ENCODE data around the gene HPD. TPM values are rescaled to one million over a fixed set of nuclear protein-coding genes. Genes with fewer than 3 reads are reported as not detected.

Gene HPD
- total RNA-seq, 1 experiment from 2014 or later = not detected

DNA sequence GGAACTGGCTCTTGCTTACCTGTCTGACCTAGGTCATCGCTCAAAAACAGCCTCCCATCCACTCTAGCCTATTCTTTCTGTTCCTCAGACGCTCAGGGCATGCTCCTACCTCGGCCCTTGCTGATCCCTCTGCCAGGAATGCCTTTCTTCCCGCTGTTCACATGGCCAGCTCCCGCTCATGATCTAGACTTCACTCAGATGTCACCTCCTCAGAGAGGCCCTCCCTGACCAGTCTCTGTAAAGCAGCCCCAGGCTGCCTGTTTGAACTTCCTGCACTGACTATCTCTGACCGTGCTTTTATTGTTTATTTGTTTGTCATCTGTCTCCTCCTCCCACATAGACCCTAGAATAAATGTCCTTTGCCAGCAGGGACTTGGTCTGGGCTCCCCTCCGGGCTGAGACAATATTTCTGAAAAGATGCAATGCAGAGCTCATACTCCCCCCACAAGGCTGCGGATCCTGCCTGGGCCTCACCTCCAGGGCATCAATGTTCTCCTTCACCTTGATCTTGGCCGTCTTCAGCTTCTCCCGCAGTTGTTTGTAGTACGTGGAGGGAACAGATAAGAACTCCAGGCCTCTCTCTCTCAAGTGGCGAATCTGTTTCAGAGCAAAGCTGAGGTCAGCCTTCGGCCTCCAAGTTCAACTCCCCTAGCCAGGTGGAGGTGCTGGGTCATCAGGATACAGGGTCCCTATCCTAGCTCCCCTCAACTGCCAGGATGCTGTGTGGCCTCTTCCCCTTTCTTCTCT, 15.2 kb downstream of the HPD start:
- no peak for ATAC-seq
- Histone ChIP-seq H3K4me2 (ENCODE audit: low read length) (no peak overlapping the region), H3K9me2 (replicated peaks; ENCODE audit: low read length) (no peaks in the 10 kb centered on the region), H3K4me1 (ENCODE audit: insufficient read depth, low read length) (0 out of 2 replicates have a peak, but pooled peaks cover 4% of the 10 kb centered on the region), H3K27ac (ENCODE audit: low read length) (no peak overlapping the region), H3K9ac (ENCODE audit: low read length) (no peak overlapping the region), H2AFZ (ENCODE audit: low read length) (no peak overlapping the region), H3K79me2 (ENCODE audit: low read length) (no peaks in the 10 kb centered on the region), H3K4me3 (ENCODE audit: low read length) (no peak overlapping the region), H3K9me3 (ENCODE audit: low read length) (no peaks in the 10 kb centered on the region), H3K27me3 (ENCODE audit: low read length) (no peaks in the 10 kb centered on the region), H3K36me3 (ENCODE audit: low read depth, low read length) (no peaks in the 10 kb centered on the region), H3F3A (ENCODE audit: low read length, unreplicated experiment) (no peaks in the 10 kb centered on the region), H4K20me1 (ENCODE audit: low read length) (no peaks in the 10 kb centered on the region)
- BruUV-seq (replicated peaks) = no TSS peak
- ChIA-PET CTCF (interaction anchor here (0.7 kb wide), 1 partner anchor 54 kb away, joined by 15 read pairs; no protein-coding TSS in a partner anchor), POLR2A (ENCODE audit: unreplicated experiment) (interaction anchor here (0.6 kb wide), 1 partner anchor 266 kb away, joined by 5 read pairs; no protein-coding TSS in a partner anchor)
- no peak for DNase-seq
- intact Hi-C loops (cut with micrococcal nuclease) = no loop called here
- TF ChIP-seq, protein P1, sequence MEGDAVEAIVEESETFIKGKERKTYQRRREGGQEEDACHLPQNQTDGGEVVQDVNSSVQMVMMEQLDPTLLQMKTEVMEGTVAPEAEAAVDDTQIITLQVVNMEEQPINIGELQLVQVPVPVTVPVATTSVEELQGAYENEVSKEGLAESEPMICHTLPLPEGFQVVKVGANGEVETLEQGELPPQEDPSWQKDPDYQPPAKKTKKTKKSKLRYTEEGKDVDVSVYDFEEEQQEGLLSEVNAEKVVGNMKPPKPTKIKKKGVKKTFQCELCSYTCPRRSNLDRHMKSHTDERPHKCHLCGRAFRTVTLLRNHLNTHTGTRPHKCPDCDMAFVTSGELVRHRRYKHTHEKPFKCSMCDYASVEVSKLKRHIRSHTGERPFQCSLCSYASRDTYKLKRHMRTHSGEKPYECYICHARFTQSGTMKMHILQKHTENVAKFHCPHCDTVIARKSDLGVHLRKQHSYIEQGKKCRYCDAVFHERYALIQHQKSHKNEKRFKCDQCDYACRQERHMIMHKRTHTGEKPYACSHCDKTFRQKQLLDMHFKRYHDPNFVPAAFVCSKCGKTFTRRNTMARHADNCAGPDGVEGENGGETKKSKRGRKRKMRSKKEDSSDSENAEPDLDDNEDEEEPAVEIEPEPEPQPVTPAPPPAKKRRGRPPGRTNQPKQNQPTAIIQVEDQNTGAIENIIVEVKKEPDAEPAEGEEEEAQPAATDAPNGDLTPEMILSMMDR (conservative IDR thresholded peaks at IDR 0.05; ENCODE audit: low read depth, low read length) = no peak
- TF ChIP-seq EZH2phosphoT487 (IDR thresholded peaks at IDR 0.05; ENCODE audit: borderline replicate concordance, low read length) = no peak
- TF ChIP-seq EZH2 (IDR thresholded peaks at IDR 0.05; ENCODE audit: low read length, unreplicated experiment) = no peak

DNA sequence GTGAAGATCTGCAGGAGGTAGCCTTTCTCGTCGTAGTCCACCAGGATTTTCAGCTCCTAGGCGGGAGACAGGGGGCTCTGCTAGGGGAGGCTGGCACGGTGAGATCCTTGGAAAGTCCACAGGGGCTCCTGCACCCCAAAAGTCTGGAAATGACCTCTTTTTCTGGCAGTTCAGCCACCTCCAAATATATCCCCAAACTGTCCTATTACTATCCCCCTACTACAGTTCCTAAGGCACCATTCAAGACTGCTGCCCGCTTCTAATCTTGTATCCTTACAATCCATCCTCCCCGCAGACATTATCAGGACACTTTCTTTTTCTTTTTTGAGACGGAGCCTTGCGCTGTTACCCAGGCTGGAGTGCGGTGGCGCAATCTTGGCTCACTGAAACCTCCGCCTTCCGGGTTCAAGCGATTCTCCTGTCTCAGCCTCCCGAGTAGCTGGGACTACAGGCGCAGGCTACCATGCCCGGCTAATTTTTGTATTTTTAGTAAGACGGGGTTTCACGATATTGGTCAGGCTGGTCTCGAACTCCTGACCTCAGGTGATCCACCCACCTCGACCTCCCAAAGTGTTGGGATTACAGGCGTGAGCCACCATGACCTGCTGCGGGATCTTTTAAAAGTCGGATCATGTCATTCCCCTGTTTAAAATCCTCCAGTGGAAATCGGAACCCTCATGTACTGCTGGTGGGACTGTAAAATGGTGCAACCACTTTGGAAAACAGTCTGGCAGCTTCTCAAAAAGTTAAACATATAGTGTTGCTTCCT, 18.5 kb downstream of the HPD start:
- ChIA-PET CTCF (no interaction called here), POLR2A (ENCODE audit: unreplicated experiment) (interaction anchor here (0.5 kb wide), 1 partner anchor 386 kb away, joined by 11 read pairs; the partner anchor contains the start of gene DIABLO)
- H3K9ac ChIP-seq (ENCODE audit: low read length) = peak overlapping the region; percentile 73
- no peaks in the 10 kb centered on the region for H3K27me3 ChIP-seq (ENCODE audit: low read length)
- intact Hi-C loops (cut with micrococcal nuclease) = loop anchor here (1.0 kb wide), 1 partner anchor 48 kb away; the partner anchor contains the start of gene PSMD9
- DNase-seq (no peak), ATAC-seq (peak; percentile 9)
- H3K4me3 ChIP-seq (ENCODE audit: low read length) = peak overlapping the region; percentile 79
- no peaks in the 10 kb centered on the region for H3K79me2 ChIP-seq (ENCODE audit: low read length)
- H3K36me3 ChIP-seq (ENCODE audit: low read depth, low read length) = no peaks in the 10 kb centered on the region
- no peaks in the 10 kb centered on the region for H3K9me3 ChIP-seq (ENCODE audit: low read length)
- H3K4me1 ChIP-seq (ENCODE audit: insufficient read depth, low read length) = 0 out of 2 replicates have a peak, but pooled peaks cover 4% of the 10 kb centered on the region
- H3K9me2 ChIP-seq (replicated peaks; ENCODE audit: low read length) = no peaks in the 10 kb centered on the region
- peak overlapping the region; percentile 89 for H2AFZ ChIP-seq (ENCODE audit: low read length)
- H3F3A ChIP-seq (ENCODE audit: low read length, unreplicated experiment) = no peaks in the 10 kb centered on the region
- peak overlapping the region; percentile 90 for H3K4me2 ChIP-seq (ENCODE audit: low read length)
- TF ChIP-seq EZH2phosphoT487 (IDR thresholded peaks at IDR 0.05; ENCODE audit: borderline replicate concordance, low read length) (no peak), EZH2 (IDR thresholded peaks at IDR 0.05; ENCODE audit: low read length, unreplicated experiment) (no peak)
- TF ChIP-seq, protein P1 (conservative IDR thresholded peaks at IDR 0.05; ENCODE audit: low read depth, low read length) = no peak
- BruUV-seq (replicated peaks) = TSS peak; percentile 92
- H4K20me1 ChIP-seq (ENCODE audit: low read length) = no peaks in the 10 kb centered on the region
- H3K27ac ChIP-seq (ENCODE audit: low read length) = peak overlapping the region; percentile 12; the same call in 1 of the 2 replicates
